T follicular helper cell (primary cell): ENCODE measurements around the gene AGER.
"Not testable (repeated sequence)": the region's sequence is repeated elsewhere in the genome, so short reads cannot be mapped to it uniquely, and the experiment has no call there.

Experiments
- DNase-seq: peaks from one replicate; pipeline ENCODE4 v3.0.0-alpha.2; 2020; ENCODE audit warnings: low read depth

The AGER gene

DNA sequence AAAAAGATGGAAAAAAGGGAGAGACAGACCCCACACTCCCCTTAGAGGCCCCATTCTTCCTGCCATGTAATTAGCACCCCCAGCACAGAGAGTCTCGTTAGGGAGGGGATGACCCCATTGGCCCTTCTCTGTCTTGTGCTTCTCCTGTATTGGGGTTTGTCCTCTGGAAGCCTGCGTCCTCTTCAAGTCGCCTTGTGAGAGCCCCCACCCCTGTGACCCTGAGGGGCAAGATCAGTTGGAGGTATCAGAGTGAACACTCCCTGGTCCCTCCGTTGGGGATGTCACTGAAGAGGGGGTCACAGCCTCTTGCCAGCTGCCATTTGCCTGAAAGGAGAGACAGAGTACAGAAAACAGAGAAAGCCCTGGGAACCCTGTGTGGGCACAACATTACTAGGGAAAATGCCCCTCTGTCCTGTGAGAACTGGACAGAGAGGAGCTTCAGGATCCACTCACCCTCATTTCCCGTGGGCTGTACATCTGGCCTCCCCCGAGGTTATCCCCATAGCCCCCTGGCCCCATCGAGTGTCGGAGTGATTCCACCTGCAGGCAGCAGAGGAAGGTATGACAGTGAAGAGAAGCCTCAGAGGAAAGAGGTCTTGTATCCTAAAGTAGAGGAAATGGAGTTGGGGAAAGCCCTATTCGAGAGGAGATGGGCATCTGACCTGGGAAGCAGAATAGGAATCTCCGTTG is 2.2 kb upstream of the AGER start:
- DNase-seq = not testable (repeated sequence)

DNA sequence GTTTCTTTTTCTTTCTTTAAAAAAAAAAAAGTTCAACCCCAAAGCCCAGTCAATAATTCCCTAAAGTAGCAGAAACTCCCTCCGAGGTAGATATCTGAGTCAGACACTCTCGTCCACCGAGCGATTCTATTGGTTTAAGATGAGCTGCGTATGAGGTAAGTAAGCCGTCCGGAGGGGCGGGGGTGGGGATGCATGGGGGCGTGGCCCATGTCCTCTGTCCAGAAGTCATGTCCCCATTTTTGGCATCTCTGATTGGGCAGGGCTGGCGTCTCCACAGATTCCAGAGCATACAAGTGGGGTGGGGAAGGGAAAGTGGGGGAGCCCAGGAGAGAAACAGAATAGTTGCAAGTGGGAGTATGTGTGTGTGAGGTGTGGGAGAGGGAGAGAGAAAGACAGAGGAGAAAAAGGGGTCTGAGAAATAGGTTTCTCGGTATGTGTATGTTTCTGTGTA is 1.7 kb upstream of the AGER start:
- DNase-seq = peak; percentile 41

DNA sequence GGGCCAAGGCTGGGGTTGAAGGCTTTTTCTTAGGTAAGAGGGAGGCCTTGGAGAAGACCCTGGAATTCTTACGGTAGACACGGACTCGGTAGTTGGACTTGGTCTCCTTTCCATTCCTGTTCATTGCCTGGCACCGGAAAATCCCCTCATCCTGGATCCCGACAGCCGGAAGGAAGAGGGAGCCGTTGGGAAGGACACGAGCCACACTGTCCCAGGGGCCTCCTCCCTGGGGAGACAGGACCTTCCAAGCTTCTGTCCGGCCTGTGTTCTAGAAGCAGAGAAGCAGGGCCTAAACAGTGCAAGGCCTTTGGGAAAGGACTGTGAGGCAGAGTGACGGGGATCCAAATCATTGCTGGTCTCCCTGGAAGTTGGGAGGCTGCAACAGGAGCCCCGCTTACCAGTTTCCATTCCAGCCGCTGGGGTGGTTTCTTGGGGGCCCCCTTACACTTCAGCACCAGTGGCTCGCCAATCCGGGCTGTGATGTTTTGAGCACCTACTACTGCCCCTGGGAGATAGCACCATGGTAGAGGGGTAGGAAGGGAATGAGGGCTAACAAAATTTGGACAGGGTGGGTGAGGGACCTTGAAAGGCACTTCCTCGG is 470 bp downstream of the AGER start:
- no peak for DNase-seq

DNA sequence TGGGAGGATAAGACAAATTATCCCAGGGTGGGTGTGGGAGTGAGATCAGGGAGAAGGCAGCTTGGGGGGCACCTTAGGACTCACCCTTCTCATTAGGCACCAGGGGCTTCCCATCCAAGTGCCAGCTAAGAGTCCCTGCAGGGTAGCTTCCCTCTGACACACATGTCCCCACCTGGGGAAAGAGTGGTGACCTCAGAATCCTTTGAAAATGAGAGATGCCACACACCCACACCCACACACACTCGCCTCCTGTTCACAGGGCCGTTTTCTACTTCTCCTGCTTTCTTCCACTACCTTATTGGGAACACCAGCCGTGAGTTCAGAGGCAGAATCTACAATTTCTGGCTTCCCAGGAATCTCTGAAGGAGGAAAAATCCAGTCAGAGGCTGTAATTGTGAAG is 1.0 kb downstream of the AGER start:
- no peak for DNase-seq

DNA sequence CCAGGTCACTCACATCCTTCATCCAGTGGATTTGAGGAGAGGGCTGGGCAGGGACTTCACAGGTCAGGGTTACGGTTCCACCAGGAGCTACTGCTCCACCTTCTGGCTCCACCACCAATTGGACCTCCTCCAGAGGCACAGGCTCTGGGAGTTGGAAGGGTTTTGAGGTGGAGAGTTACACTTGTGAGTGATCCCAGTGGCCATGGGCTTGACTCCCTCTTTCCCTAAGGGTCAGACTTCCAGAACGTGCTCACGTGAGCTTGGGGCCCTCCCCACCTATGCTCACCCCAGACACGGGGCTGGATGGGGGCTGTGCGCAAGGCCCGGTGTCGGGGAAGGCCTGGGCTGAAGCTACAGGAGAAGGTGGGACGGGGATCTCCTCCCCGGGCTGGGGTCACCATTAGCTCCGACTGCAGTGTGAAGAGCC is 1.5 kb downstream of the AGER start:
- no peak for DNase-seq

DNA sequence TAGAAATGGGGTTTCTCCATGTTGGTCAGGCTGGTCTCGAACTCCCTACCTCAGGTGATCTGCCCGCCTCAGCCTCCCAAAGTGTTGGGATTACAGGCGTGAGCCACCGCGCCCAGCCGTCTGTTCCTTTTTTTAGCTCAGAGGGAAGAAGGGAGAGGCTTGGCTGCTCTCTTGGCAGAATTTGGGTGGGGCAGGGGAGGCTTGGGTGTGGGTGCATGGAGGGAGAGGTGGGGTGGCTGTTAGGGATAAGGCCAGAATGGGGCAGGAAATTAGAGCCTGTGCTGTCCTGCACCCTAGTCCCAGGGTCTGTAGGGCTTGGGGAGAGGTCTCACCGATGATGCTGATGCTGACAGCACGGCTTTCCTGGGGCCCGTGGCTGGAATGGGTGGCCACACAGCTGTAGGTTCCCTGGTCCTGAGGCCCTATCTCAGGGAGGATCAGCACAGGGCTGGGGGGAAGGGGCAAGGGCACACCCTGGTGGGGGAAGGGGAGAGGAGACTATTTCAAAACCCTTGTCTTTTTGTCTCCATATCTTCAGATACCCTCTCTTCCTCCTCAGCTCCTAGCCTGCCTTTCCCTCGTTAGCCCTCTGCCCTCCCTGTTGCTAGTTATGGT is 2.0 kb downstream of the AGER start:
- DNase-seq = no peak

DNA sequence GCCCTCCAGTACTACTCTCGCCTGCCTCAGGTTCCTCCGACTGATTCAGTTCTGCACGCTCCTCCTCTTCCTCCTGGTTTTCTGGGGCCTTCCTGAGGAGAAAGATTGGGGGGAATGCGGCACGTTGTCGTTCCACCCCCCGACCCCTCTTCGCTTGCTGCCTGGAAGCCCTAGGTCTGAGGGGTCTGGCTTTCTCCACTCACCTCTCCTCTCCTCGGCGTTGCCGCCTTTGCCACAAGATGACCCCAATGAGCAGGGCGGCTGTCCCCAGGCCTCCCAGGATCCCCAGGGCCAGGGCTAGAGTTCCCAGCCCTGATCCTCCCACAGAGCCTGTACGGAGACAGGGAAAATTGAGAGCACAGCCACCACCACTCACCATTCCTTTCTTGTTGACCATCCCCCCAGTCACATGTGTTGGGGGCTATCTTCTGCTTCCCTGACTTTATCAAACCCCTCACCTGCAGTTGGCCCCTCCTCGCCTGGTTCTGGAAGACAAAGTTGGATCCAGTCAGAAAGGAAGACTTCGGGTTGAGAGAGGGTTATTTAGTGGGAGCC is 2.8 kb downstream of the AGER start:
- DNase-seq = no peak

DNA sequence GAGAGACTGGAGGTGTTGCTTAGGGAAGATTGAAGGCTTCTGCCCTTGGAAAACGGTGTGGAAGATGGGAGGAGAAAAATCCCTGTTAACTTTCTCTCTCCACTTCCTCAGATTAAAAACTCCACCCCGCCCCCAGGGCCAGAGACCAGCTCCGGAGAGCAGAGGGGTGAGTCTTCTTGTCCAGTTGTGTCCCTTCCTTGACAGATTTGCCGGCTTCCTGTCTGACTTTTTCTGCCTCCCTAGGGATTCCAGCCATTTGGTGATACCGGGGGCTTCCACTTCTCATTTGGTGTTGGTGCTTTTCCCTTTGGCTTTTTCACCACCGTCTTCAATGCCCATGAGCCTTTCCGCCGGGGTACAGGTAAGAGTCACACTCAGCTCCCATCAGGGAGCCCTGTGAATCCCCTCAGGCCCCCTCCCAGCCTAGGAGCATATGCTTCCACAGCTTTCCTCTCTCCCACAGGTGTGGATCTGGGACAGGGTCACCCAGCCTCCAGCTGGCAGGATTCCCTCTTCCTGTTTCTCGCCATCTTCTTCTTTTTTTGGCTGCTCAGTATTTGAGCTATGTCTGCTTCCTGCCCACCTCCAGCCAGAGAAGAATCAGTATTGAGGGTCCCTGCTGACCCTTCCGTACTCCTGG is 4.2 kb downstream of the AGER start:
- no peak for DNase-seq

DNA sequence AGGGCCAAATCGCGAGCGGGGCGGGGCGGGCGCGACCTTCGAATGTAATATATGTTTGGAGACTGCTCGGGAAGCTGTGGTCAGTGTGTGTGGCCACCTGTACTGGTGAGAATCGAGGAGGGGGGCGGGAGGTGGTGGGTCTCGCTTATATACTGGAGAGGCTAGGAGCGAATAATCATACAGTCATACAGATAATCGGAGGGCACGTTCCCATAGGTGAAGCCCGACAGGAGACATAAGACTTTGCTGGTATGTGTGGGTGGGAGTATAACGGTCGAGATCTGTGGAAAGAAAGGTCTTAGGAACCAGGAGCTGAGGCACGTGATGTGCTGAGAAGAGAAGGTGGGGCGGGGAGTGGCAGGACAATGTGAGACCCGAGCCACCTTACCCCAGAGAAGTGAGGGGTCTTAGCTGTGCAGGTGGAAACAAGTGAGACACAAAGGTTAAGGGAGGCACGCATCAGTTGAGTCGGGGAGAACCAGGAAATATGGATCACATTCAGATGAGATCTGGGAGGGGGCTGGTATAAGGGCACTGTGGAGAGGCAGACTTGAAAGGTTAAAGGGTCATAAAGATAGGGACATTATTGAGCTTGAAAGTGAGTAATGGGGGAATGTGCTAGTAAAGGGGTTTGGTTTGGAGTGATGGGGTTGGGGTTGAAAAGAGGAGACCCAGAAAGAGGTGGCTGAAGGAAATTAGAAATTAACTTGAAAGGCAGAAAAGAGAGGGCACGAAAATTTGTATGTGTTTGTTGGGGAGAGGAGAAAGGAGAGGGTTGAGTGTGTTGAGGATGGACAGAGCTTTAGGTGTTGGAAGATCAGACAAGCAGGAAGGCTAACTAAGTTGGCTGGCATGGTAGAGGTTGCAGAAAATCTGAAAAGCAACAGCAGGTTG is 5.3 kb downstream of the AGER start:
- no peak for DNase-seq

DNA sequence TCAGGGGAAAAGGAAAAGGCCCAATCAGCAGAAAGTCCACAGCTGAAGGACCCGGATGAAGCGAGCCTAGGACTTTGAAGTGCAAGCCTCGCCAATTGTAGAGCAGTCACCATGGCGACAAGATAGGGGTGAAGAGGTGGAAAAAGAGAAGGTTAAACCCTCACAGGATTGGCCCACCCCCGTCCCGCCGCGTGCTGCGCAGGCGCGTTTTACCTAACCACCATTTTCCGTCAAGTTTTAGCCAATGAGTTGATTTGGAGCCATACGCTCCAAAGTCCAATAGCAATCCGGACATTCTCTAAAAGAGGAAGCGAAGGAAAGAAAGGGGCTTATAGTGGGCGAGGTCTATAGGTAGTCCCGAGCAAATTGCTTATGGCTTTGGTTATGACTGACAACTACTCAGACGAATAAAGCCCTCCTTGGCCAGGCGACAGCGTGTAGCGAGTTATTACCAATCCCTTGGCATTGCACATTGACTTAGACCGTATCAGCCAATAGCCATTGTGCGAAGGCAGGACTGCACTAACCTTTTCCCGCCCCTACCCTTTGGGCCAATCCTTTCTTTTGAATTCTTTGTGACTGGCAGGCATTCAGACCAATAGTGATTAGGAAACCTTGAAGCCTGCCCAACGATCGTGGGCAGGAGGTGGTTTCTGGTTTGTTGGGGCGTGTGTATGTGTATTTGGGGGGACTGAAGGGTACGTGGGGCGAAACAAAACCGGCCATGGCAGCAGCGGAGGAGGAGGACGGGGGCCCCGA is 6.1 kb downstream of the AGER start, which contains the start of gene RNF5:
Gene RNF5 (plus strand): TSS at position 618 of the 759 bp plus-strand sequence. CDS start 107 bp downstream, at position 725.
- peak; percentile 93 for DNase-seq

DNA sequence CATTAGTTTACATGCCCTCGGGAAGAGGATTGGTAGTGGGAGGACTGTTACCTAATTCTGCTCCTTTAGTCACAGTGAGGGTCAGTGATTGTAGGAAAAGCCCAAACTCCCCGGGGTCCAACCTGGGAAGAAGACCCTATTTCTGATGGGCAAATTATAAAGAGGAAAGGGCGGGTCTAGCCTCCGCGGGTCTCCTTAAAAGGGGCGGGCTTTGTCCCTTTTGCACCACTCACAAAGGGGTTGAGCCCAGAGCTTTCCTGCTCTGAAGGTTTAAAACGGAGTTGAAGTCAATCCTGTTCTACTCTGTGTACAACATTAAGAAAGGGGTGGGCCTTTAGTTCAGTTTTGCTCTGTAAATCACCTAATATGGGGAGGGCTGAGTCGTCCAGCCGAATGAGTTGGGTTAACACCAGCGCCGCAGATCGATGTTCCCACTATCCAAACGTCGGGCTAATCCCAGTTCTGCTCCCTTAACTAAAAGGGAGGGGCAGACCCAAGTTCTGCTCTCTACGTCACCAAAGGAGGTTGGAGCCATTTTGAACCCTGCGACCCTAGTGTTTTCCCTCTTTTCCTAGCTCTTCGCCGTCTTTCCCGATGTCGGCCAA is 6.8 kb downstream of the AGER start:
- DNase-seq = no peak

DNA sequence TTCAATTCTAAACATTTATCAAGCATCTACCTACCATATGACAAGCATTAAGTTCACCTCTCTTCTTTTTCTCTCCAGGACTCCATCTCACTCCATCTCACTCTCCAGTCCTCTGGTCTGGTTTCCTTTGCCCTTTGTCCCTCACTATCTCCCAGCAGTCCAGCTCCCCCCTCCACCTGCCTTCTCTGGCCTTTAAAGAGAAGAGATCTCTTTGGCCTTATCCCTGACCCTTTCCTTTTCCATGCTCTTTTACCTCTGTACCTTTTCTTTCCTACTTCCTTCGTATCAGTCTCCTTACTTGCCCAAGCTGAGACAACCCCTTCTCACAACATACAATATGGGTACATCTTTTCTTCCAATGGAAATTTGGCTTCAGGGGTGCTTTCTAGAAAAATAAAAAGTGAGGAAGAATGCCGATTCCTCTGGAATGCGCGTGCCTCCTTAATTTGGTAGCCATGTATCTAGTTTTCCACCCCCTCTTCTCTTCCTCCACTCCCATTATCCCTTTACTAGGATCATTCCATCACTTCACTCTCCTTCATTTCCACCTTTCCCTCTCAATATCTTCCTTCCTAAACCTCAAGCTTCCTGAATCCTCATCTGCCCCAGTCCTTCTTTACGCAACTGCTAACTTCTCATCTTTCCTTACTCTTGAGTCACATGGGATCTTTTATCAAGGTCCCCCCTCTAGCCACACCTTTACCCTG is 7.4 kb downstream of the AGER start:
- no peak for DNase-seq

DNA sequence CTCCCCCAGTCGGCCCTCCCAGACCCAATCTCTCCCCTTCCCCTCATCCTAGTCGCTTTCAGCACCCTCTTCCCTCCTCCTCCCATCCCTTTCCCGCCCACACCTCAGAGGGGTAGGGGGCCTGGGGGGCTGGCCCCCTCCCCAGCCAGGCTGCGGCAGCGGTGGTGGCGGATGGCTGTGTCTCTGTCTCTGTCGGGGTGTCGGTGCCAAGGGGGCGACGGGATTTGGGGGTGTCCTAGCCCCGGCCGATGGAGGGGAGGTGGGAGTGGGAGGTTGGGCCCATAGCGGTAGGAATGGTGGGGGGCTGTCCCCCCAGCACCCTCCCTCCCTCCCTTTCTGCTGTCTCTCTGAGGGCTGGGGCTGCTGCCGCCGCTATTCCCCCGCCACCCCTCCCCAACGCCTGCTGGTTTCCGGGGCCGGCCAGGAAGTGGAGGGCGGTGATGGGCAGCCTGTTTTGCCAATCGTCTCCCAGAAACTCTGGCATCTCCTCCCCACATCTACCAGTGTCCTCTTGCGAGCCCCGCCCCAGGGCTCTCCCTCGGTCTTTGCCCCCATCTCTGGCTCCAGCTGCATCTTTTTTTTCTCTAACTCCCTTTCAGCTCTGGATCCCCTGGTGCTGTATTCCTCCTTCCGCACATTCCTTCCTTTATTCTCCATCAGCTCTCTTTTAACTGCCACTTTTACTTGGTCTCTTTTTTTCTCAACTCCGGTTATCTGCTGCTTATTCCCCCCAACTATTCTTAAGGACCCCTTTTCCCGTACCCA is 8.2 kb downstream of the AGER start, which contains the start of gene AGPAT1:
Gene AGPAT1 (minus strand): TSS at position 374 of the 765 bp plus-strand sequence. CDS start 4,588 bp downstream, outside the sequence.
- DNase-seq = peak; percentile 95

DNA sequence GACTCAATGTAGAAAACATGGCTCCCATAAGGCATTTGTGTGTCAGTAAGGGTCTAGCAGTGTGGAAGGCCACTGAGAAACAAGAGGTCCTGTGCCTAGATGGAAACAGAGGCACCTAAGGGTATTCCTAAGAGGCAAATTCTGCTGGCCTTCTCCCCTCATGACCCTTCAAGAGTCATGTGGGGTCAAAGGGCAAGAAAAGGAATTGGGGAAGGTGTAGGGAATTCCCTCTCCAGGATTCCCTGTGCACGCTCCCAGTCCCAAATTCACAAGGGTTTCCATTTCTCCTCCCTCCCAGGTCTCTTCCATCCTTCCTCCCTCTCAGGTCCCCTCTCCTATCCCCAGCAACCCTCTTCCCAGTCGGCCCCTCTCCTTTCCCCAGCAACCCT is 8.7 kb downstream of the AGER start:
- DNase-seq = no peak

DNA sequence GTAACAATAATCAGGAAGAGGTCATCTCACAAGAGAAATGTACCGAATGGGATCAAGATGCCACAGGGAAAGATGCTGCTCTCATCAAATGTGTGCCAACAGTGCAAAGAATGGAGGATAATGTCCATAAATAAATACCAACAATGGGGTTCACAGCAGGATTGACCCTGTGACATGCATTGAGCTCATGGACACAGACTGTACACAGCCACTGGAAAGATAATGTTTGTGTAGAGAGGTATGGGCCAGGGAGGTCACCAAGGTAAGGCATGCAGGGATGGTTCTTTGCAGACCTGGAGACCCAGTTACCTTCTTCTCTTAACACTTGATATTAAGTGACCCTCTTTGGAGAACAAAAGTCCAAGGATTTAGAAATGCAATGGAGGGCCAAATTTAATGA is 9.6 kb downstream of the AGER start:
- no peak for DNase-seq

DNA sequence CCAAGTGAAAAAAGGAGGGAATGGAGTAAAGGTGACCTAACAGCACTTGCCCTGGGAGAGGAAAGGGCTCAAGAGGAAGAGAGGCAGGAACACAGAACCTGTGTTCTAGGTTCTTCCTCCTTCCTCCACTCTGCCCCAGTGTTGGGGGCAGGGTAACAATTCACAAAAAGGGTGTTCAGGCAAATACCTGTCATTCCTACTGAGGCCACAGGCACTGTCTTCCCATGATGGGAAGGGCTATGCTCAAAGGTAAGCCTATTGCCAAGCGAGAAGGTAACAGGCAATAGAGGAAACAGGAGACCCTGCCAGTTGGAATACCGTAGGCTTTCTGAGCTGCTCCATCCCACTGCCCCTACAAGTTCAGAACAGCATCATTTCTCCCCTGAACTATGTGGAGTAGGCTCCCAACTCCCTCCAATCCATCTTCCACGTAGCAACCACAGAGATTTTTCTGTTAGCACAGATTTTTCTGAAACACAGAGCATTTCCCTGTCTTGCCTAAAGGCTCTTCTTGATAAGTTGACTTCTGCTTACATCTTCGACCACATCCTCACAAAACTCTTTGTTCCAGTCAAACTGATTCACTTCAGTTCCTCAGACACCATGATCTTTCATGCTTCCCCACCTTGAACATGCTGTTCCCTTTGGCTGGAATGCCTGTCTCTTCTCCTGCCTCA is 10.9 kb downstream of the AGER start:
- no peak for DNase-seq

DNA sequence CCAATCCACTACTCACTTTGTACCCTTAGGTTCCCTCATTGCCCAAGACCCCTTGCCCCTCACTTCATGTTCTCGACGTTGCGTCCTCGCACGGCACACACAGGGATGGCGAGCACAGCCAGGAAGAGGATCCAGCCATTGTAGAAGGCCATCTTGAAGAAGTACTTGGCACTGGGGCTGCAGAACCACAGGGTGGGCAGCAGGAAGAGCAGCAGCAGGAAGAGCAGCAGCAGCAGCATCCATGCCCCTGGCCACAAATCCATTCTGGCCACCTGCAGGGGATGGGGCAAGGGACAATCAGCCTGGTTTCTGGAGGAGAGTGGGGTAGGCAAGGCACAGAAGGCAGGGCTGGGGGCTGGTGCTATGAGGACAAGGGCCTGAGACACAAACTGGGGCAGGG is 12.8 kb downstream of the AGER start:
- DNase-seq = no peak

DNA sequence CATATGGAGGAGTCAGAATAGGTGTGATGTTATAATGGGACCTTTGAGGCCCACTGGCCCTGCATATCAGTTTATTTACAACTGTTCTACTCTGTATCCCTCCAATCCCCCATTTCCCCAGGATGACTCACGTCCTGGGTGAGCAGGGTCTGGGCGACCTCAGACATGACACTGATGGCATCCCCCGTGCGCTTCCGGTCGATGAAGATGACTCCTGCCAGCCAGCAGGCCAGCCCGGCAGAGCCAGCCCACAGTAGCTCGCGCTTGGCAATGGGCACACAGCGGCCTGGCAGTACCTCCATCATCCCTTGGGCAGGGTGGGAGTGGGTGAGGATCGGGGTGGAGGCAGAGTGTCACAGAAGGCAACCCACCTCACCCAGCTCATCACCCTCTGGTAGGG is 13.8 kb downstream of the AGER start:
- no peak for DNase-seq
